Limb (tissue), 2 donors: ENCODE data around the gene HDAC4.

Source experiments
- DNase-seq, 2 donors: peaks; one replicate each; pipeline ENCODE4 v3.0.0-alpha.2; 2016; ENCODE audit errors: extremely low spot score in 2 of 2

HDAC4 gene

GRCh38 chr2:239329284-239329971 lies 71.4 kb downstream of the HDAC4 start:
- peak in 1 of 2 donors; percentile 42 for DNase-seq

- peak; percentile 73 to 77 for DNase-seq
These were observed 72.2 kb downstream of the HDAC4 start for GRCh38 chr2:239328351-239329191.

GRCh38 chr2:239327536-239328350 lies 73.1 kb downstream of the HDAC4 start:
- peak in 1 of 2 donors; percentile 46 for DNase-seq

- DNase-seq: peak in 1 of 2 donors; percentile 35
These were observed 73.8 kb downstream of the HDAC4 start for GRCh38 chr2:239326831-239327535.

GRCh38 chr2:239324456-239324855 lies 76.4 kb downstream of the HDAC4 start:
- peak in 1 of 2 donors; percentile 23 for DNase-seq

GRCh38 chr2:239323447-239323846 lies 77.4 kb downstream of the HDAC4 start:
- DNase-seq: peak in 1 of 2 donors; percentile 21

- DNase-seq: peak in 1 of 2 donors; percentile 9
These were observed 78.3 kb downstream of the HDAC4 start for GRCh38 chr2:239322416-239323086.

GRCh38 chr2:239321596-239322415 lies 79.0 kb downstream of the HDAC4 start:
- DNase-seq: peak in 1 of 2 donors; percentile 15

GRCh38 chr2:239318790-239319661 lies 81.8 kb downstream of the HDAC4 start:
- DNase-seq: peak in 1 of 2 donors; percentile 41

GRCh38 chr2:239318151-239318611 lies 82.6 kb downstream of the HDAC4 start:
- DNase-seq: no peak

GRCh38 chr2:239316562-239317465 lies 84.0 kb downstream of the HDAC4 start:
- DNase-seq: peak; percentile 36 to 42

- DNase-seq: no peak
These were observed 85.5 kb downstream of the HDAC4 start for GRCh38 chr2:239315308-239315707.

GRCh38 chr2:239313776-239314175 lies 87.0 kb downstream of the HDAC4 start:
- DNase-seq: peak in 1 of 2 donors; percentile 16

GRCh38 chr2:239312741-239313667 lies 87.8 kb downstream of the HDAC4 start:
- DNase-seq: peak in 1 of 2 donors; percentile 32

GRCh38 chr2:239312081-239312511 lies 88.7 kb downstream of the HDAC4 start:
- peak in 1 of 2 donors; percentile 22 for DNase-seq
